ENCODE results near the gene EXOSC7. TPM values are rescaled to one million over a fixed set of nuclear protein-coding genes. Genes with fewer than 3 reads are reported as not detected.

Gene EXOSC7
- total and polyA plus RNA-seq, 4 experiments from 2014 or later, result 44.6 to 66.9 (median 47.3) TPM

GRCh38 chr3:44962621-44963393 lies 13.2 kb upstream of the EXOSC7 start:
- Mint-ChIP-seq H3K4me1 (peaks cover 25 to 58% (median 40%) of the 10 kb centered on the region in 4 donors), H3K27me3 (no peaks in the 10 kb centered on the region), H3K4me3 (no peak overlapping the region), H3K27ac (no peak overlapping the region), H3K36me3 (peaks cover 5 to 15% of the 10 kb centered on the region in 2 donors), H3K9me3 (no peaks in the 10 kb centered on the region)
- H3K9me3 ChIP-seq (ENCODE audit: control insufficient read depth in 1 of 2, low read length in 2 of 2), result no peaks in the 10 kb centered on the region
- POLR2A ChIA-PET (ENCODE audit: partially characterized antibody), result no interaction called here
- no peak overlapping the region for H3K27ac ChIP-seq (ENCODE audit: low read depth, low read length)
- DNase-seq, result no peak
- peaks cover 11% of the 10 kb centered on the region for H3K4me1 ChIP-seq (ENCODE audit: insufficient read depth, low read length)
- CTCF ChIA-PET (ENCODE audit: partially characterized antibody), result interaction anchor here (1.0 kb wide), 1 partner anchor 14 kb away, joined by 3 read pairs; no protein-coding TSS in a partner anchor
- peaks cover 6% of the 10 kb centered on the region for H3K36me3 ChIP-seq (ENCODE audit: insufficient read depth, low read length)
- intact Hi-C loops (cut with micrococcal nuclease), result no loop called here
- no peak overlapping the region for H3K4me3 ChIP-seq (ENCODE audit: low read length in 2 of 2)
- no peaks in the 10 kb centered on the region for H3K27me3 ChIP-seq (ENCODE audit: insufficient read depth, low read length)

GRCh38 chr3:44963571-44964325 lies 12.3 kb upstream of the EXOSC7 start:
- DNase-seq, result no peak
- Mint-ChIP-seq H3K9me3 (no peaks in the 10 kb centered on the region), H3K4me1 (peaks cover 30 to 67% (median 45%) of the 10 kb centered on the region in 4 donors), H3K27ac (no peak overlapping the region), H3K27me3 (no peaks in the 10 kb centered on the region), H3K4me3 (no peak overlapping the region), H3K36me3 (peaks cover 0 to 7% of the 10 kb centered on the region in 2 donors)
- Histone ChIP-seq H3K36me3 (ENCODE audit: insufficient read depth, low read length) (no peaks in the 10 kb centered on the region), H3K27ac (ENCODE audit: low read depth, low read length) (no peak overlapping the region), H3K9me3 (ENCODE audit: control insufficient read depth in 1 of 2, low read length in 2 of 2) (no peaks in the 10 kb centered on the region), H3K4me1 (ENCODE audit: insufficient read depth, low read length) (peaks cover 17% of the 10 kb centered on the region), H3K4me3 (ENCODE audit: low read length in 2 of 2) (no peak overlapping the region), H3K27me3 (ENCODE audit: insufficient read depth, low read length) (no peaks in the 10 kb centered on the region)
- intact Hi-C loops (cut with micrococcal nuclease), result no loop called here
- ChIA-PET POLR2A (ENCODE audit: partially characterized antibody) (no interaction called here), CTCF (ENCODE audit: partially characterized antibody) (no interaction called here)

GRCh38 chr3:44965165-44965564 lies 10.9 kb upstream of the EXOSC7 start:
- Histone ChIP-seq H3K36me3 (ENCODE audit: insufficient read depth, low read length) (no peaks in the 10 kb centered on the region), H3K27ac (ENCODE audit: low read depth, low read length) (no peak overlapping the region), H3K9me3 (ENCODE audit: control insufficient read depth in 1 of 2, low read length in 2 of 2) (no peaks in the 10 kb centered on the region), H3K27me3 (ENCODE audit: insufficient read depth, low read length) (no peaks in the 10 kb centered on the region), H3K4me3 (ENCODE audit: low read length in 2 of 2) (no peak overlapping the region), H3K4me1 (ENCODE audit: insufficient read depth, low read length) (peaks cover 31% of the 10 kb centered on the region)
- no peak for DNase-seq
- intact Hi-C loops (cut with micrococcal nuclease), result no loop called here
- Mint-ChIP-seq H3K4me3 (no peak overlapping the region), H3K36me3 (peaks cover 0 to 5% of the 10 kb centered on the region in 2 donors), H3K27ac (no peak overlapping the region), H3K27me3 (no peaks in the 10 kb centered on the region), H3K9me3 (no peaks in the 10 kb centered on the region), H3K4me1 (peaks cover 40 to 81% (median 58%) of the 10 kb centered on the region in 4 donors)
- CTCF ChIA-PET (ENCODE audit: partially characterized antibody), result no interaction called here
- POLR2A ChIA-PET (ENCODE audit: partially characterized antibody), result interaction anchor here (0.6 to 1.0 kb wide), 2 partner anchors 11 to 30 kb away, joined by 3 to 4 read pairs; partner anchors contain the start of gene EXOSC7

DNA sequence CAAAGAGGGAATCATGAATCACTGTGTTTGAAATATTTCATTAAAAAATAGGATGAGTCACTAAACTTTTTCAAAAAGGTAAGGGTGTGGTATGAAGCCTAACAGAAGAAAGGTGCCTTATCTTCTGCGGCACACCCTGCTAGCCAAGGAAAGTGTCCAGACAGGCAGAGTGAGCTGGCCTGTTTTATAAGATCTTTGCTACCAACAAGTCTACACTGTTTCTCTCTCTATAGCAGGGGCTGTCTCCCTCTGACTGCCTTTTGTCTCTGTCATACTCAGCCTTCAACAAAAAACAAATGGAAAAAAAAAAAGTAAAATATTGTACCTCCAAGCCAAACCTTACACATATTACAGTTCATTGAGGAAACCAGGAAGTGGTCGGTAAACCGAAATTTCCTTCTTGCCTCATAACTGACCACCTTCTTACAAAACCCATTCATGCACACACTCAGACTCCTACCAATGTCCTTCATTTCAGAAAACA lies 9.2 kb upstream of the EXOSC7 start:
- no peak overlapping the region for H3K4me3 ChIP-seq (ENCODE audit: low read length in 2 of 2)
- ChIA-PET POLR2A (ENCODE audit: partially characterized antibody) (no interaction called here), CTCF (ENCODE audit: partially characterized antibody) (interaction anchor here (1.1 kb wide), 1 partner anchor 27 kb away, joined by 3 read pairs; no protein-coding TSS in a partner anchor)
- H3K36me3 ChIP-seq (ENCODE audit: insufficient read depth, low read length), result no peaks in the 10 kb centered on the region
- no peak overlapping the region for H3K4me3 Mint-ChIP-seq
- no peaks in the 10 kb centered on the region for H3K27me3 Mint-ChIP-seq
- peak overlapping the region in 2 of 7 donors; percentile 26 to 47 for H3K27ac Mint-ChIP-seq
- no peak for DNase-seq
- intact Hi-C loops (cut with micrococcal nuclease), result no loop called here
- no peaks in the 10 kb centered on the region for H3K27me3 ChIP-seq (ENCODE audit: insufficient read depth, low read length)
- peaks cover 0 to 5% of the 10 kb centered on the region in 2 donors for H3K36me3 Mint-ChIP-seq
- H3K4me1 ChIP-seq (ENCODE audit: insufficient read depth, low read length), result peaks cover 33% of the 10 kb centered on the region
- no peaks in the 10 kb centered on the region for H3K9me3 ChIP-seq (ENCODE audit: control insufficient read depth in 1 of 2, low read length in 2 of 2)
- peaks cover 43 to 92% (median 56%) of the 10 kb centered on the region in 4 donors for H3K4me1 Mint-ChIP-seq
- H3K27ac ChIP-seq (ENCODE audit: low read depth, low read length), result no peak overlapping the region
- no peaks in the 10 kb centered on the region for H3K9me3 Mint-ChIP-seq

DNA sequence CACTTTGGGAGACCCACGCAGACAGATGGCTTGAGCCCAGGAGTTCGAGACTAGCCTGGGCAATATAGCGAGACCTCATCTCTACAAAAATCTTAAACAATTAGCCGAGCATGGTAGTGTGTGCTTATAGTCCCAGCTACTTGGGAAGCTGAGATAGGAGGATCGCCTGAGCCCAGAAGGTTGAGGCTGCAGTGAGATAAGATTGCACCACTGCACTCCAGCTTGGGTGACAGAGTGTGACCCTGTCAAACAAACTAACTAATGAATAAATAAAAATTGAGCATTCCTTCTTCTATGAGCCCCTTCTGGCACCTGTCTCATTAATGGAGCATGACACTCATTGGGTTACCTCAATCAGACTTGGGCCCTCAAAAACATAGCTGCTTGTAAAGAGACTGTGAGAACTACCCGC lies 7.6 kb upstream of the EXOSC7 start:
- Histone ChIP-seq H3K36me3 (ENCODE audit: insufficient read depth, low read length) (no peaks in the 10 kb centered on the region), H3K4me1 (ENCODE audit: insufficient read depth, low read length) (peaks cover 28% of the 10 kb centered on the region), H3K9me3 (ENCODE audit: control insufficient read depth in 1 of 2, low read length in 2 of 2) (no peaks in the 10 kb centered on the region), H3K4me3 (ENCODE audit: low read length in 2 of 2) (no peak overlapping the region), H3K27me3 (ENCODE audit: insufficient read depth, low read length) (no peaks in the 10 kb centered on the region), H3K27ac (ENCODE audit: low read depth, low read length) (no peak overlapping the region)
- Mint-ChIP-seq H3K36me3 (peaks cover 0 to 2% of the 10 kb centered on the region in 2 donors), H3K27me3 (no peaks in the 10 kb centered on the region), H3K27ac (no peak overlapping the region), H3K4me3 (peak overlapping the region in 1 of 8 donors; percentile 2), H3K4me1 (peaks cover 36 to 87% (median 45%) of the 10 kb centered on the region in 4 donors), H3K9me3 (no peaks in the 10 kb centered on the region)
- no peak for DNase-seq
- ChIA-PET POLR2A (ENCODE audit: partially characterized antibody) (no interaction called here), CTCF (ENCODE audit: partially characterized antibody) (no interaction called here)
- intact Hi-C loops (cut with micrococcal nuclease), result no loop called here

DNA sequence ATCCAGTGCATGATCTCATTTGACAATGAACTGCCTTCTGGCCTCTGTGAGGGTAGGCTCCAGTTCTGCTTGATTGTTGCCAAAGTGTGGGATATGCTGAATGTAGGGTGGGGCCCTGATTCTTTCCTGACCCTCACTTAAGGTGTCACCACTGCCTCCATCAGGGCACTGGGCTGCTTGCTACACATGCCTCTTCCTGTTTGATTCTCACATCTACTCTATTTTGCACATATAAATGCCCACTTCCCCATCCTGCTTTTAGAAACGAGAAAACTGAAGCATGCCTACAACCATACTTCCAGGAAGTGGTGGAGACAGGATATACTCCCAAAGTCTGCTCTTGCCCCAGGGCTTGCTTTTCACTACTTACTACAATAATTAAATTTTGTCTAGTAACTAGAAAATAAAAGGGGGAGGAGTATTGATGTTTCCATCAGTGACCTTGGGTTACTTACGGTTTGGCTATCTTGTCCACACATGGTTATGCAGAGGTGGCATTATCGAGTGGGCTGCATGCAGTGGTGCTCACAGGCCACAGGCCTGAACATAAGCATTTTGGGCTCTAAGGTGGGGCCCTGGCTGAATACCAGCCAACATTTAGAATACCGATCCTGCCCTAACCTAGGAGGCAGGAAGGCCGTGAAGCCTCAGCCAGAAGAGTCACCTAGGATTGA lies 6.8 kb upstream of the EXOSC7 start:
- peaks cover 33 to 80% (median 45%) of the 10 kb centered on the region in 4 donors for H3K4me1 Mint-ChIP-seq
- intact Hi-C loops (cut with micrococcal nuclease), result no loop called here
- no peaks in the 10 kb centered on the region for H3K9me3 Mint-ChIP-seq
- no peak for DNase-seq
- Histone ChIP-seq H3K4me3 (ENCODE audit: low read length in 2 of 2) (no peak overlapping the region), H3K4me1 (ENCODE audit: insufficient read depth, low read length) (peaks cover 32% of the 10 kb centered on the region), H3K27me3 (ENCODE audit: insufficient read depth, low read length) (no peaks in the 10 kb centered on the region), H3K27ac (ENCODE audit: low read depth, low read length) (no peak overlapping the region), H3K9me3 (ENCODE audit: control insufficient read depth in 1 of 2, low read length in 2 of 2) (no peaks in the 10 kb centered on the region), H3K36me3 (ENCODE audit: insufficient read depth, low read length) (no peaks in the 10 kb centered on the region)
- POLR2A ChIA-PET (ENCODE audit: partially characterized antibody), result no interaction called here
- no peaks in the 10 kb centered on the region for H3K27me3 Mint-ChIP-seq
- CTCF ChIA-PET (ENCODE audit: partially characterized antibody), result no interaction called here
- H3K4me3 Mint-ChIP-seq, result peak overlapping the region in 3 of 8 donors; percentile 13 to 34 (median 24)
- H3K27ac Mint-ChIP-seq, result peak overlapping the region in 5 of 7 donors; percentile 35 to 64 (median 61)
- peaks cover 0 to 2% of the 10 kb centered on the region in 2 donors for H3K36me3 Mint-ChIP-seq

- H3K9me3 Mint-ChIP-seq, result no peaks in the 10 kb centered on the region
- peak overlapping the region in 4 of 7 donors; percentile 36 to 90 (median 50) for H3K27ac Mint-ChIP-seq
- H3K4me3 Mint-ChIP-seq, result peak overlapping the region in 1 of 8 donors; percentile 11
- Histone ChIP-seq H3K9me3 (ENCODE audit: control insufficient read depth in 1 of 2, low read length in 2 of 2) (no peaks in the 10 kb centered on the region), H3K4me3 (ENCODE audit: low read length in 2 of 2) (no peak overlapping the region), H3K27me3 (ENCODE audit: insufficient read depth, low read length) (no peaks in the 10 kb centered on the region), H3K27ac (ENCODE audit: low read depth, low read length) (no peak overlapping the region), H3K4me1 (ENCODE audit: insufficient read depth, low read length) (peaks cover 37% of the 10 kb centered on the region), H3K36me3 (ENCODE audit: insufficient read depth, low read length) (no peaks in the 10 kb centered on the region)
- ChIA-PET CTCF (ENCODE audit: partially characterized antibody) (no interaction called here), POLR2A (ENCODE audit: partially characterized antibody) (no interaction called here)
- peaks cover 34 to 80% (median 47%) of the 10 kb centered on the region in 4 donors for H3K4me1 Mint-ChIP-seq
- H3K27me3 Mint-ChIP-seq, result no peaks in the 10 kb centered on the region
- DNase-seq, result no peak
- intact Hi-C loops (cut with micrococcal nuclease), result no loop called here
- peaks cover 0 to 2% of the 10 kb centered on the region in 2 donors for H3K36me3 Mint-ChIP-seq
These were observed 6.2 kb upstream of the EXOSC7 start for GRCh38 chr3:44969828-44970179.
